HepG2 (cell line): ENCODE measurements around the gene GSTK1. TPM values are rescaled to one million over a fixed set of nuclear protein-coding genes. Genes with fewer than 3 reads are reported as not detected.

ENCODE experiments used
- ATAC-seq: fragments of 200-7000 bp; cut with Tn5 transposase; 3 replicates; pipeline ENCODE4 v1.9.1; 2020; ENCODE audit warnings: mild to moderate bottlenecking, moderate library complexity
- BruUV-seq: library from RNA; stranded (reverse); fragments of 400-500 nt; replicated peaks from 2 replicates; lab custom pipeline; 2021; lab: Mats Ljungman, UMichigan
- CTCF ChIA-PET: fragments of 300-600 bp; formaldehyde crosslinking; extraction: SDS; loops from one replicate; lab custom pipeline; 2021; ENCODE audit warnings: low total read pairs, inconsistent platforms, low intra/inter-chr PET ratio; lab: Yijun Ruan, JAX
- POLR2A ChIA-PET: fragments of 350-600 bp; sonication (Branson Sonifier 250); formaldehyde crosslinking; loops from one replicate; lab custom pipeline; 2020; ENCODE audit warnings: antibody characterized with exemption, inconsistent platforms; lab: Yijun Ruan, JAX
- DNase-seq: peaks from one replicate; pipeline ENCODE4 v3.0.0-alpha.2; 2015; ENCODE audit warnings: low spot score
- FAIRE-seq: peaks from 3 replicates; lab custom pipeline; 2011; peaks lifted over from hg19 to GRCh38; lab: Jason Lieb, UNC
- H2AFZ ChIP-seq: one replicate; pipeline ENCODE4 v1.6.1; 2011; ENCODE audit warnings: low read length, inconsistent platforms
- H3K27ac ChIP-seq: fragments of 300-600 bp; 3 replicates; pipeline ENCODE4 v1.8.0; 2011; ENCODE audit warnings: mixed run types, mild to moderate bottlenecking, mixed read lengths, low read length, inconsistent platforms; ENCODE audit not compliant: insufficient read depth; ENCODE audit errors: extremely low read length
- H3K27me3 ChIP-seq, 2 experiments: fragments of 200-600 bp in 1 of 2; 2 replicates in 1 of 2; 3 replicates in 1 of 2; pipeline versions ENCODE4 v1.6.0 to v1.8.0; 2011; ENCODE audit warnings: low read length in 2 of 2, mild to moderate bottlenecking in 2 of 2, moderate library complexity in 2 of 2, inconsistent platforms in 1 of 2; ENCODE audit not compliant: insufficient read depth in 2 of 2, control insufficient read depth in 1 of 2
- H3K36me3 ChIP-seq, 2 experiments: fragments of 200-600 bp in 1 of 2; replicated peaks in 1 of 2; 2 replicates in 1 of 2; 3 replicates in 1 of 2; pipeline versions ENCODE4 v1.5.1 to v1.8.0; 2011; ENCODE audit warnings: low read length in 2 of 2, inconsistent platforms in 1 of 2; ENCODE audit not compliant: insufficient read depth in 2 of 2, control insufficient read depth in 1 of 2
- H3K4me1 ChIP-seq: 2 replicates; pipeline ENCODE4 v1.5.1; 2012; ENCODE audit warnings: low read length, inconsistent platforms; ENCODE audit not compliant: insufficient read depth
- H3K4me2 ChIP-seq: 2 replicates; pipeline ENCODE4 v1.6.0; 2011; ENCODE audit warnings: low read depth, low read length, inconsistent platforms
- H3K4me3 ChIP-seq, 3 experiments: fragments of 200-600 bp in 1 of 3; sonication (generic), shearing (Covaris generic) in 1 of 3; replicated peaks in 1 of 3; 2 replicates each; pipeline ENCODE4 v1.5.1; 2011 to 2016; ENCODE audit warnings: low read length in 3 of 3, inconsistent platforms in 2 of 3, low read depth in 2 of 3, mild to moderate bottlenecking in 2 of 3, control low read depth in 1 of 3, mixed read lengths in 1 of 3; ENCODE audit not compliant: insufficient read depth in 1 of 3
- H3K79me2 ChIP-seq: one replicate; pipeline ENCODE4 v1.6.1; 2011; ENCODE audit warnings: low read length, inconsistent platforms; ENCODE audit not compliant: insufficient read depth
- H3K9ac ChIP-seq: 2 replicates; pipeline ENCODE4 v1.6.0; 2011; ENCODE audit warnings: mild to moderate bottlenecking, low read depth, low read length, inconsistent platforms; ENCODE audit not compliant: insufficient read depth
- H3K9me3 ChIP-seq: 2 replicates; pipeline ENCODE4 v1.5.1; 2012; ENCODE audit warnings: mild to moderate bottlenecking, low read length
- H4K20me1 ChIP-seq: 2 replicates; pipeline ENCODE4 v1.6.0; 2011; ENCODE audit warnings: inconsistent platforms, mild to moderate bottlenecking, low read length, moderate library complexity; ENCODE audit not compliant: insufficient read depth
- CCAR2 ChIP-seq: fragments of 200-400 bp; formaldehyde crosslinking; optimal IDR thresholded peaks from 2 replicates; pipeline ENCODE3; 2018; ENCODE audit warnings: low read depth, mild to moderate bottlenecking, low read length, moderate library complexity
- ELF4 ChIP-seq: sonication (generic); formaldehyde crosslinking; IDR thresholded peaks from 2 replicates; pipeline ENCODE4 v1.5.0; 2020; ENCODE audit warnings: missing genetic modification reagents, mild to moderate bottlenecking, moderate library complexity, borderline replicate concordance
- IRF2 ChIP-seq: IDR thresholded peaks from 2 replicates; pipeline ENCODE4 v1.6.1; 2018; ENCODE audit warnings: missing genetic modification reagents, missing compliant biosample characterization
- MAFF ChIP-seq: IDR thresholded peaks from 2 replicates; pipeline ENCODE4 v1.6.1; 2011; ENCODE audit warnings: low read depth, low read length, improper control_type of control experiment
- MTF1 ChIP-seq: sonication (generic); formaldehyde crosslinking; IDR thresholded peaks from 2 replicates; pipeline ENCODE4 v1.5.0; 2020; ENCODE audit warnings: missing genetic modification reagents
- NCOA1 ChIP-seq: sonication (generic); formaldehyde crosslinking; IDR thresholded peaks from 2 replicates; pipeline ENCODE4 v1.9.0; 2021; ENCODE audit warnings: missing genetic modification reagents
- NR2F1 ChIP-seq, 2 experiments: fragments of 450-650 bp in 1 of 2; formaldehyde crosslinking in 1 of 2; IDR thresholded peaks; 2 replicates each; pipeline versions ENCODE4 v1.5.0 to v1.6.1; 2016 to 2020; ENCODE audit warnings: mild to moderate bottlenecking in 1 of 2, missing compliant biosample characterization in 1 of 2, missing genetic modification reagents in 1 of 2, moderate library complexity in 1 of 2
- RXRA ChIP-seq: sonication (generic); formaldehyde crosslinking; IDR thresholded peaks from 2 replicates; pipeline ENCODE4 v1.5.1; 2020; ENCODE audit warnings: missing genetic modification reagents
- SP5 ChIP-seq: IDR thresholded peaks from 2 replicates; pipeline ENCODE4 v1.6.1; 2016; ENCODE audit warnings: low read depth, borderline replicate concordance
- ZNF33B ChIP-seq: sonication (generic); formaldehyde crosslinking; IDR thresholded peaks from 2 replicates; pipeline ENCODE4 v1.5.1; 2020; ENCODE audit warnings: mild to moderate bottlenecking, missing genetic modification reagents
- WGBS: methylation state at CpG from one replicate; pipeline ENCODE4 v1.1.6; 2017; ENCODE audit warnings: low lambda C conversion rate; 5-methylcytosine and 5-hydroxymethylcytosine counted together
- in situ Hi-C: cut with HindIII; loops from 2 replicates; pipeline ENCODE4 v1.10.0; 2017; ENCODE audit warnings: low pct_unique_long_range_greater_than_20kb; ENCODE audit not compliant: extremely low pct_ligation_motif_present
- intact Hi-C: fragments of 100-400 bp; cut with micrococcal nuclease; formaldehyde crosslinking; loops from one replicate; pipeline ENCODE4 v1.10.0; 2022; ENCODE audit not compliant: unreplicated experiment
- polyA plus RNA-seq, 8 experiments: library from polyadenylated mRNA; depleted of rRNA in 3 of 8; stranded (reverse) in 7 of 8; unstranded in 1 of 8; fragments of >200 nt; fragmentation: Illumina TruSeq in 4 of 8; extraction: Trizol in 4 of 8; gene quantifications; 2 replicates each; pipeline versions ENCODE4 v1.2.1 to v1.2.3, GENCODE V29; 2011 to 2016; ENCODE audit warnings: low read depth in 4 of 8, missing spikeins in 1 of 8, mixed read lengths in 1 of 8; ENCODE audit not compliant: insufficient read depth in 1 of 8
- total RNA-seq, 5 experiments: library from RNA; depleted of rRNA; stranded (reverse); fragments of >200 nt; fragmentation: Illumina TruSeq; extraction: Trizol; gene quantifications; 2 replicates each; pipeline ENCODE4 v1.2.3, GENCODE V29; 2016; ENCODE audit warnings: low read depth in 1 of 5
- TF ChIP-seq, protein P1 (sequence below): IDR thresholded peaks from 2 replicates; pipeline ENCODE4 v1.6.1; 2016; ENCODE audit warnings: low read depth, control low read depth
- TF ChIP-seq, protein P2 (sequence below): sonication (generic); formaldehyde crosslinking; IDR thresholded peaks from 2 replicates; pipeline ENCODE4 v1.5.0; 2020; ENCODE audit warnings: mild to moderate bottlenecking, missing genetic modification reagents
- TF ChIP-seq, protein P3 (sequence below): sonication (generic); formaldehyde crosslinking; IDR thresholded peaks from 2 replicates; pipeline ENCODE4 v1.8.0; 2022; ENCODE audit warnings: missing genetic modification reagents, mild to moderate bottlenecking, borderline replicate concordance
- TF ChIP-seq, protein P4 (sequence below): sonication (generic); formaldehyde crosslinking; IDR thresholded peaks from 2 replicates; pipeline ENCODE4 v1.8.1; 2023; ENCODE audit warnings: missing genetic modification reagents, inconsistent platforms, borderline replicate concordance

GSTK1 gene
- total and polyA plus RNA-seq, 2 of the 13 experiments (the other 11 are each of a cell fraction or from before 2014, with no cell fraction given): 64.6 to 92.1 TPM

DNA sequence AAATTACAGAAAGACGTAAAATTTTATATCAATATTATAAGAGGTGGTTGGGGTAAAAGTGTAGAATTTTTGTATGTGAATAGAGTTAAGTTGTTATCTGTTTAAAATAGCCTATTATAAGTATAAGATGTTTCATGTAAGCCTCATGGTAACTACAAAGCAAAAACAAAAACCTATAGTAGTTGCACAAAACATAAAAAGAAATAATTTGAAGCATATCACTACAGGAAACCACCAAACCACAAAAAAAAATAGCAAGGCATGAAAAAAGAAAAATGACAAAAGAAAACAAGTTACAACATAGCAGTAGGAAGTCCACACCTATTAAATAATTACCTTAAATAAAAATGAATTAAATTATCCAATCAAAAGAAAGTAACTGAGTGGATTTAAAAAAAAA lies 12.4 kb upstream of the GSTK1 start:
- CTCF ChIA-PET: no interaction called here
- no peaks in the 10 kb centered on the region for H3K79me2 ChIP-seq
- H4K20me1 ChIP-seq: no peaks in the 10 kb centered on the region
- BruUV-seq: no TSS peak
- H3K4me3 ChIP-seq: no peak overlapping the region
- intact Hi-C loops: no loop called here
- H3K9ac ChIP-seq: no peak overlapping the region
- no peaks in the 10 kb centered on the region for H3K36me3 ChIP-seq
- ATAC-seq (no peak), FAIRE-seq (no peak), DNase-seq (no peak)
- POLR2A ChIA-PET: interaction anchor here (2.7 kb wide), 1 partner anchor 12 kb away, joined by 26 read pairs; the partner anchor contains the start of gene GSTK1
- H3K4me1 ChIP-seq: peaks cover 16% of the 10 kb centered on the region
- no peaks in the 10 kb centered on the region for H3K9me3 ChIP-seq
- WGBS: 78% methylated on average over 1 of the region's 1 CpG
- no peak overlapping the region for H3K4me2 ChIP-seq
- H2AFZ ChIP-seq: no peak overlapping the region
- in situ Hi-C loops: no loop called here
- H3K27me3 ChIP-seq: no peaks in the 10 kb centered on the region
- TF ChIP-seq CCAR2 (no peak), MTF1 (CRISPR knock-in tag) (no peak), NCOA1 (CRISPR knock-in tag) (no peak), NR2F1 (CRISPR knock-in tag; IDR thresholded peaks at IDR 0.05) (no peak), ELF4 (no peak), ZNF33B (CRISPR knock-in tag) (no peak), SP5 (CRISPR knock-in tag) (no peak), IRF2 (CRISPR knock-in tag) (no peak), RXRA (CRISPR knock-in tag) (no peak), MAFF (no peak)
- TF ChIP-seq, protein P1, sequence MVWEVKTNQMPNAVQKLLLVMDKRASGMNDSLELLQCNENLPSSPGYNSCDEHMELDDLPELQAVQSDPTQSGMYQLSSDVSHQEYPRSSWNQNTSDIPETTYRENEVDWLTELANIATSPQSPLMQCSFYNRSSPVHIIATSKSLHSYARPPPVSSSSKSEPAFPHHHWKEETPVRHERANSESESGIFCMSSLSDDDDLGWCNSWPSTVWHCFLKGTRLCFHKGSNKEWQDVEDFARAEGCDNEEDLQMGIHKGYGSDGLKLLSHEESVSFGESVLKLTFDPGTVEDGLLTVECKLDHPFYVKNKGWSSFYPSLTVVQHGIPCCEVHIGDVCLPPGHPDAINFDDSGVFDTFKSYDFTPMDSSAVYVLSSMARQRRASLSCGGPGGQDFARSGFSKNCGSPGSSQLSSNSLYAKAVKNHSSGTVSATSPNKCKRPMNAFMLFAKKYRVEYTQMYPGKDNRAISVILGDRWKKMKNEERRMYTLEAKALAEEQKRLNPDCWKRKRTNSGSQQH (CRISPR knock-in tag): no peak
- TF ChIP-seq, protein P2, sequence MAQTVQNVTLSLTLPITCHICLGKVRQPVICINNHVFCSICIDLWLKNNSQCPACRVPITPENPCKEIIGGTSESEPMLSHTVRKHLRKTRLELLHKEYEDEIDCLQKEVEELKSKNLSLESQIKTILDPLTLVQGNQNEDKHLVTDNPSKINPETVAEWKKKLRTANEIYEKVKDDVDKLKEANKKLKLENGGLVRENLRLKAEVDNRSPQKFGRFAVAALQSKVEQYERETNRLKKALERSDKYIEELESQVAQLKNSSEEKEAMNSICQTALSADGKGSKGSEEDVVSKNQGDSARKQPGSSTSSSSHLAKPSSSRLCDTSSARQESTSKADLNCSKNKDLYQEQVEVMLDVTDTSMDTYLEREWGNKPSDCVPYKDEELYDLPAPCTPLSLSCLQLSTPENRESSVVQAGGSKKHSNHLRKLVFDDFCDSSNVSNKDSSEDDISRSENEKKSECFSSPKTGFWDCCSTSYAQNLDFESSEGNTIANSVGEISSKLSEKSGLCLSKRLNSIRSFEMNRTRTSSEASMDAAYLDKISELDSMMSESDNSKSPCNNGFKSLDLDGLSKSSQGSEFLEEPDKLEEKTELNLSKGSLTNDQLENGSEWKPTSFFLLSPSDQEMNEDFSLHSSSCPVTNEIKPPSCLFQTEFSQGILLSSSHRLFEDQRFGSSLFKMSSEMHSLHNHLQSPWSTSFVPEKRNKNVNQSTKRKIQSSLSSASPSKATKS: no peak
- TF ChIP-seq, protein P3, sequence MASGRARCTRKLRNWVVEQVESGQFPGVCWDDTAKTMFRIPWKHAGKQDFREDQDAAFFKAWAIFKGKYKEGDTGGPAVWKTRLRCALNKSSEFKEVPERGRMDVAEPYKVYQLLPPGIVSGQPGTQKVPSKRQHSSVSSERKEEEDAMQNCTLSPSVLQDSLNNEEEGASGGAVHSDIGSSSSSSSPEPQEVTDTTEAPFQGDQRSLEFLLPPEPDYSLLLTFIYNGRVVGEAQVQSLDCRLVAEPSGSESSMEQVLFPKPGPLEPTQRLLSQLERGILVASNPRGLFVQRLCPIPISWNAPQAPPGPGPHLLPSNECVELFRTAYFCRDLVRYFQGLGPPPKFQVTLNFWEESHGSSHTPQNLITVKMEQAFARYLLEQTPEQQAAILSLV (CRISPR knock-in tag): no peak
- TF ChIP-seq, protein P4, sequence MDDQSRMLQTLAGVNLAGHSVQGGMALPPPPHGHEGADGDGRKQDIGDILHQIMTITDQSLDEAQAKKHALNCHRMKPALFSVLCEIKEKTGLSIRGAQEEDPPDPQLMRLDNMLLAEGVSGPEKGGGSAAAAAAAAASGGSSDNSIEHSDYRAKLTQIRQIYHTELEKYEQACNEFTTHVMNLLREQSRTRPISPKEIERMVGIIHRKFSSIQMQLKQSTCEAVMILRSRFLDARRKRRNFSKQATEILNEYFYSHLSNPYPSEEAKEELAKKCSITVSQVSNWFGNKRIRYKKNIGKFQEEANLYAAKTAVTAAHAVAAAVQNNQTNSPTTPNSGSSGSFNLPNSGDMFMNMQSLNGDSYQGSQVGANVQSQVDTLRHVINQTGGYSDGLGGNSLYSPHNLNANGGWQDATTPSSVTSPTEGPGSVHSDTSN: no peak
- no peak overlapping the region for H3K27ac ChIP-seq
